CD8-positive, alpha-beta memory T cell (primary cell): Measurements from ENCODE around the gene HSD17B2. TPM values are rescaled to one million over a fixed set of nuclear protein-coding genes. Genes with fewer than 3 reads are reported as not detected.

ENCODE experiments used
- CTCF ChIA-PET: fragments of 350-600 bp; sonication (Branson Sonifier 250); formaldehyde crosslinking; loops from one replicate; lab custom pipeline; 2021; ENCODE audit warnings: antibody characterized with exemption; lab: Charles Lee
- POLR2A ChIA-PET: fragments of 350-600 bp; sonication (Branson Sonifier 250); formaldehyde crosslinking; loops from one replicate; lab custom pipeline; 2021; ENCODE audit warnings: antibody characterized with exemption; lab: Charles Lee
- DNase-seq, 5 donors: peaks; one replicate each; pipeline versions ENCODE4 v3.0.0 to v3.0.0-alpha.2; 2020 to 2022; ENCODE audit warnings: mixed read lengths in 1 of 5
- H3K27ac ChIP-seq: one replicate; pipeline ENCODE4 v1.7.0; 2013; ENCODE audit warnings: low read depth, mild to moderate bottlenecking, low read length, moderate library complexity
- H3K27me3 ChIP-seq: 2 replicates; pipeline ENCODE4 v1.7.0; 2013; ENCODE audit warnings: low read length, mild to moderate bottlenecking; ENCODE audit not compliant: insufficient read depth, poor library complexity, severe bottlenecking
- H3K36me3 ChIP-seq: 2 replicates; pipeline ENCODE4 v1.7.0; 2013; ENCODE audit warnings: mild to moderate bottlenecking, low read length, moderate library complexity; ENCODE audit not compliant: insufficient read depth
- H3K4me1 ChIP-seq: 2 replicates; pipeline ENCODE4 v1.7.0; 2013; ENCODE audit warnings: mild to moderate bottlenecking, low read length, moderate library complexity; ENCODE audit not compliant: insufficient read depth
- H3K4me3 ChIP-seq: 2 replicates; pipeline ENCODE4 v1.7.0; 2013; ENCODE audit warnings: mild to moderate bottlenecking, low read length
- H3K9me3 ChIP-seq: 2 replicates; pipeline ENCODE4 v1.7.0; 2013; ENCODE audit warnings: mild to moderate bottlenecking, low read length
- H3K27ac Mint-ChIP-seq, 8 donors: one replicate each; pipeline ENCODE4 v1.8.0; 2020 to 2021; ENCODE audit warnings: mixed read lengths in 8 of 8, mild to moderate bottlenecking in 6 of 8, inconsistent platforms in 3 of 8, moderate library complexity in 3 of 8
- H3K27me3 Mint-ChIP-seq, 2 donors: one replicate each; pipeline ENCODE4 v1.8.0; 2020 to 2021; ENCODE audit warnings: mixed read lengths in 2 of 2, mild to moderate bottlenecking in 1 of 2, moderate library complexity in 1 of 2
- H3K36me3 Mint-ChIP-seq, 3 donors: one replicate each; pipeline ENCODE4 v1.8.0; 2020 to 2021; ENCODE audit warnings: mixed read lengths in 3 of 3, inconsistent platforms in 1 of 3, mild to moderate bottlenecking in 1 of 3
- H3K4me1 Mint-ChIP-seq, 3 donors: one replicate each; pipeline ENCODE4 v1.8.0; 2020 to 2021; ENCODE audit warnings: mixed read lengths in 3 of 3, inconsistent platforms in 1 of 3, mild to moderate bottlenecking in 1 of 3
- H3K4me3 Mint-ChIP-seq, 7 donors: one replicate each; pipeline ENCODE4 v1.8.0; 2020 to 2021; ENCODE audit warnings: mixed read lengths in 7 of 7, mild to moderate bottlenecking in 6 of 7, moderate library complexity in 4 of 7, inconsistent platforms in 2 of 7
- H3K9me3 Mint-ChIP-seq, 5 donors: one replicate each; pipeline ENCODE4 v1.8.0; 2020 to 2022; ENCODE audit warnings: mixed read lengths in 5 of 5, mild to moderate bottlenecking in 3 of 5, moderate library complexity in 2 of 5, inconsistent platforms in 1 of 5
- polyA plus RNA-seq: library from polyadenylated mRNA; unstranded; fragments of 300-500 nt; fragmentation: Illumina TruSeq; gene quantifications from one replicate; pipeline ENCODE4 v1.2.3, GENCODE V29; 2021
- total RNA-seq, 2 experiments: library from RNA; stranded (reverse); gene quantifications; one replicate each; pipeline ENCODE4 v1.2.3, GENCODE V29; 2021

Gene HSD17B2
- total and polyA plus RNA-seq, 3 experiments from 2014 or later, result 0.03 TPM; not detected in 2

DNA sequence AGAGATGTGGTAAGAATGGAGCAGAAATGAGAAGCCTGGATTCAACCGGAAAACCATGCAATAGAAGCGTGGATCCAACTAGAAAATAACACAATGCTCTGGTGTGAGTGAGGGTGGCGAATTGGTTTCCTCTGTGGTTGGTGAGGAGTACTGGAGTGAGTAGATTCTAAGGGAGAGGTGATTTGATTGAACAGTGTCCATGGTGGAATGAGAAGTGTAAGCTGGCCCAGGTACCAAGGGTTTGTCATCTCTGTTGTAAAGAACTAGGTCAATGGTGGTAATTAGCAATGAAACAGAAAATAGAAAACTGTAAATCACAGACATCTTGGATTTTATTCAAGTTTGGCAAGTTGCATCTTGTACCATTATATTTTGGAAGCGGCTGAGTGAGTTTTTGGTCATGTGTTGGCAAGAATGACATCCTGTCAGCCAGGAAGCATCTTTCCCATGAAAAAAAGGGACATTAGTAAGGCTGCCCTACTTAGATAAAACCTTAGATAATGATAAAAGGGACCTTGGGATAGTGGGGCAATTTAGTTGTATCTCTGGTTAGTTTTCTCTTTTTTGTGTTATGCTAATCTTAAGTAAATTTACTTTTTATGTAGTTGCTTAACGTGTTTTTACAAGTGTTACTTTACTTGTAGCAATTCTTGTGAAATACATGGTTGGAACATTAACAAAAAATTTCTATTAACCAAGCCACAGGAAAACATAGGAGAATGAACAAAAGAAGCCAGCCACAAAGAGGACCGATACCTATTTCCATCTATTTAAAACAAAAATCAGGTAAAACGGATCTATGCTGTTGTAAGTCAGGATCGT is 20.9 kb downstream of the HSD17B2 start:
- Histone ChIP-seq H3K27ac (no peak overlapping the region), H3K4me1 (no peaks in the 10 kb centered on the region), H3K4me3 (no peak overlapping the region), H3K27me3 (no peaks in the 10 kb centered on the region), H3K9me3 (no peaks in the 10 kb centered on the region), H3K36me3 (no peaks in the 10 kb centered on the region)
- Mint-ChIP-seq H3K4me3 (no peak overlapping the region), H3K36me3 (peaks cover 0 to 2% (median 0%) of the 10 kb centered on the region in 3 donors), H3K27ac (no peak overlapping the region), H3K9me3 (no peaks in the 10 kb centered on the region), H3K27me3 (peaks cover 10 to 21% of the 10 kb centered on the region in 2 donors), H3K4me1 (no peaks in the 10 kb centered on the region)
- DNase-seq, result no peak
- ChIA-PET CTCF (no interaction called here), POLR2A (no interaction called here)

DNA sequence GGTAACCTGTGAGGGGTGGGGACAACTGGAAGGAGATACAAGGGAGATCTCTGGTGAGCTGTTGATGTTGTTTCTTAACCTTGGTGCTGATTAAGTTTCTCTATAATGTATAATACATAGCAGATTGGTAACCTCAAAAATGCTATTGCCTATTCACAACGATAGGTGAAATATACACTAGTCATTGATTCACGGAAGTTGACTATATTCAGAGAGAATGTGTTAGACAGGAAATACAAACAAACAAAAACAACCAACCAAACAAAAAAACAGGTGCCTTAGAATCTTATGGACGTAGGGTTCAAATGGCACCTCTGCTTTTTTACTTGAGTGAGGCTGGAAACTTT is 21.5 kb downstream of the HSD17B2 start:
- Mint-ChIP-seq H3K27me3 (peaks cover 11 to 21% of the 10 kb centered on the region in 2 donors), H3K4me3 (no peak overlapping the region), H3K9me3 (no peaks in the 10 kb centered on the region), H3K36me3 (peaks cover 0 to 2% (median 0%) of the 10 kb centered on the region in 3 donors), H3K4me1 (no peaks in the 10 kb centered on the region), H3K27ac (no peak overlapping the region)
- Histone ChIP-seq H3K27me3 (no peaks in the 10 kb centered on the region), H3K4me3 (no peak overlapping the region), H3K4me1 (no peaks in the 10 kb centered on the region), H3K36me3 (no peaks in the 10 kb centered on the region), H3K9me3 (no peaks in the 10 kb centered on the region), H3K27ac (no peak overlapping the region)
- ChIA-PET CTCF (no interaction called here), POLR2A (no interaction called here)
- DNase-seq, result no peak

DNA sequence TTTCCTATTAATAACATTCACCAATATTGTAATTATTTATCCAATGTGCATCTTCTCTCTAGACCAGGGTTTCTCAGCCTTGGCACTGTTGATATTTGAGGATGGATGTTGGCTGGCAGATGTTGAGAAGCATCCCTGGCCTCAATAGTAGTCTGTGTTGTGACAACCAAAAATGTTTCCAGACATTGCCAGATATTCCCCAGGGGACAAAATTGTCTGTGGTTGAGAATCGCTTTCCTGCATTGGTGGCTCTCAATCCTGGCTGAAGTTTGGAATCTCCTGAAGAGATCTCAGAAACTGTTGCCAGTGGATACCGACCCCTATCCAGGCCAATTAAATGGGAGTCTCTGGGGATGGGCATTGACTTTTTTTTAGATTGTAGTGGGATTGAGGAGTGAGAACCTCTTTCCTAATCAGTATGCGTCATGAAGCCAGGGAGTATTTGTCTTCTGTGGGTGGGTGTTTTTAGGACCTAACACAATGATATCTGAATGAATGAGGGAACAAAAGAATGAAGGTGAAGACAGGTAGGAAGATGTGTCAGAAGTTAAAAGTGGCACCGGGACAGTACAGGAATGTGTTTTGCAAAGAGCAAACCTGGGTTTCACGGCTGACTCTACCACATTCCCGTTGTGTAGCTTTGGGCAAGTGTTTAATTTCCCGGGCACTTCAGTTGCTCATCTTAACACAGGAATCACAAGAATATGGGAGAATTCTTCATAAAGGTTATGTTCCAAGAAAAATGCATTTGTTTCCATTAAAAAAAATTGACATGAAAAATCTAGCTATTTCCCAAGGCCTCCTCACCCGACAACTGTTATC is 24.3 kb downstream of the HSD17B2 start:
- no peaks in the 10 kb centered on the region for H3K9me3 Mint-ChIP-seq
- H3K27ac ChIP-seq, result no peak overlapping the region
- H3K36me3 ChIP-seq, result no peaks in the 10 kb centered on the region
- no peak overlapping the region for H3K27ac Mint-ChIP-seq
- no peaks in the 10 kb centered on the region for H3K4me1 Mint-ChIP-seq
- H3K4me3 Mint-ChIP-seq, result no peak overlapping the region
- POLR2A ChIA-PET, result no interaction called here
- peaks cover 9 to 24% of the 10 kb centered on the region in 2 donors for H3K27me3 Mint-ChIP-seq
- no peaks in the 10 kb centered on the region for H3K27me3 ChIP-seq
- H3K9me3 ChIP-seq, result no peaks in the 10 kb centered on the region
- DNase-seq, result no peak
- H3K4me3 ChIP-seq, result no peak overlapping the region
- CTCF ChIA-PET, result no interaction called here
- no peaks in the 10 kb centered on the region for H3K4me1 ChIP-seq
- H3K36me3 Mint-ChIP-seq, result peaks cover 0 to 2% (median 0%) of the 10 kb centered on the region in 3 donors

DNA sequence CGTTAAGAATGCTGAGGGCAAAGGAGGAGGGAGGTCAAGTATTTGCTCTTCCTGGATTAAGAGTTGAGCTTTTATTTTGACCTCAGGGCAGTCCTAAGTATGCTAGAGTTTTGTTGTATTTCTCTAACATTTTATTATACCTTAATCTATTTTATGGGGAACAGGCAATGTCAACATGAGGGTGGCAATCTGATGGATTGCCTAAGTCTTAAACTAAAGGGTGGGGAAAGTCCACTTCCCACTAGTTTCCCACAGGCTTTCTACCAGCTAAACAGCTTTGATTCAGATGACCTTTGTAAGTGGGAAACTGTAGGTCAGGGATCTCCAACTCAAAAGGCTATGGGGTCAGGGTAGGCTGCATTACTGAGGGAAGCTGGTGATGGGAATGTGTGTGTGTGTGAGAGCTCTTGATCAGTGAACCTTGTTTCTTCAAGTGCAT is 24.9 kb downstream of the HSD17B2 start:
- H3K4me1 ChIP-seq, result no peaks in the 10 kb centered on the region
- Mint-ChIP-seq H3K36me3 (peaks cover 0 to 2% (median 0%) of the 10 kb centered on the region in 3 donors), H3K4me1 (no peaks in the 10 kb centered on the region), H3K9me3 (no peaks in the 10 kb centered on the region), H3K27me3 (peaks cover 13 to 24% of the 10 kb centered on the region in 2 donors), H3K4me3 (no peak overlapping the region), H3K27ac (no peak overlapping the region)
- DNase-seq, result no peak
- H3K9me3 ChIP-seq, result no peaks in the 10 kb centered on the region
- no peaks in the 10 kb centered on the region for H3K27me3 ChIP-seq
- CTCF ChIA-PET, result interaction anchor here (0.9 kb wide), 1 partner anchor 15 kb away, joined by 4 read pairs; no protein-coding TSS in a partner anchor
- POLR2A ChIA-PET, result no interaction called here
- H3K4me3 ChIP-seq, result no peak overlapping the region
- H3K27ac ChIP-seq, result no peak overlapping the region
- H3K36me3 ChIP-seq, result no peaks in the 10 kb centered on the region

DNA sequence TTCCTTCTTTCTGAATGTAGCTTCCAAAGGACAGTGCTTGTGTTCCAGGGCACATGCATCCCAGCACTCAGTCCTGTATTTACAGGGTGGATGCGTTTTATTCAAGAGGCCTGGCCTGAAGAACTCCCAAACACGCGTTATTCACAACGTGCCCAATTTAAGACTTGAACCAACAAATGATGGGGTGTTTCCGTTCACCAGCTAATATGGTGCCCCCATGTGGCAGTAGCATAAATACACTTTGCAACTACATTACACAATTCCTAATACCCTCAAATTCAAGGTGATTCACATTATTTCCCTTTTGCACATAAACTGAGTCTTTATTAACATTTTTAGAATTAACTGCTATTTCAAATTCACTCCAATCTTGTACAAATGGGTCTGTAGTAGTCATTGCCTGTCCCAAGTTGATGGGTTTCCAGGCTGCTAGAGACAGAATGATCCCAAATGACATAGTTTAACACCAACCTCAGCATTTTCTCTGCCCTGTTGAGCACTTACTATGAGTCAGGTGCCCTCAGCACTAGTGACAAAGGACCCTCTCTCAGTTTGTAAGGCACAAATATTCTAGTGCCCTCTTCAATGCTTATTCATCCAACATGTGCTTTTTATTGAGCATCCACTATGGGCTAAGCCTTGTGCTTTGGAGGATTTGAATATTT is 26.9 kb downstream of the HSD17B2 start:
- peaks cover 0 to 2% (median 0%) of the 10 kb centered on the region in 3 donors for H3K36me3 Mint-ChIP-seq
- POLR2A ChIA-PET, result no interaction called here
- Histone ChIP-seq H3K4me1 (no peaks in the 10 kb centered on the region), H3K4me3 (no peak overlapping the region), H3K9me3 (no peaks in the 10 kb centered on the region), H3K27me3 (no peaks in the 10 kb centered on the region), H3K36me3 (no peaks in the 10 kb centered on the region), H3K27ac (no peak overlapping the region)
- peaks cover 12 to 24% of the 10 kb centered on the region in 2 donors for H3K27me3 Mint-ChIP-seq
- no peak for DNase-seq
- CTCF ChIA-PET, result interaction anchor here (1.2 kb wide), 1 partner anchor 12 kb away, joined by 5 read pairs; no protein-coding TSS in a partner anchor
- no peak overlapping the region for H3K27ac Mint-ChIP-seq
- no peaks in the 10 kb centered on the region for H3K9me3 Mint-ChIP-seq
- H3K4me3 Mint-ChIP-seq, result no peak overlapping the region
- H3K4me1 Mint-ChIP-seq, result no peaks in the 10 kb centered on the region

DNA sequence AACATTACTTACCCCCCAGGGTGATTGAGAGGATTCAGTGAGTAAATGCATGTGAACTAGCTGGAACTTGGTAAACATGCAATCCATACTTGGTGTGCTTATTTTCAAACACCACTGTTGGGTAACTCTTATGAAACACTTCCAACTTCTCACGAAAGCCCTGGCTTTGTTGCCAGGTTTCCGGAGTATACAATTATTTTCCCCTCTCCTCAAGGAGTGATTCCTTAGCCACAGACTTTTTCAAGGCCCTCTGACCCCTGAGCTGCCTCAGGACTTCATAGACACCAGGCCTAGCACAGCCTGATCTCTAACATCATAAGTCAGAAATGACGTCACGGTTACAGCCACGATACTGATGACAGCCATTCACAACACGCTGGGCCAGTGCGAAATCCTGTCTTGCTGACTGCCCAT is 27.6 kb downstream of the HSD17B2 start:
- POLR2A ChIA-PET, result no interaction called here
- H3K27me3 Mint-ChIP-seq, result peaks cover 12 to 21% of the 10 kb centered on the region in 2 donors
- H3K9me3 ChIP-seq, result no peaks in the 10 kb centered on the region
- no peaks in the 10 kb centered on the region for H3K27me3 ChIP-seq
- CTCF ChIA-PET, result no interaction called here
- H3K4me1 ChIP-seq, result no peaks in the 10 kb centered on the region
- H3K36me3 Mint-ChIP-seq, result peaks cover 0 to 2% (median 0%) of the 10 kb centered on the region in 3 donors
- no peak overlapping the region for H3K27ac Mint-ChIP-seq
- H3K27ac ChIP-seq, result no peak overlapping the region
- H3K9me3 Mint-ChIP-seq, result no peaks in the 10 kb centered on the region
- no peak overlapping the region for H3K4me3 Mint-ChIP-seq
- H3K4me1 Mint-ChIP-seq, result no peaks in the 10 kb centered on the region
- H3K36me3 ChIP-seq, result no peaks in the 10 kb centered on the region
- H3K4me3 ChIP-seq, result no peak overlapping the region
- no peak for DNase-seq

DNA sequence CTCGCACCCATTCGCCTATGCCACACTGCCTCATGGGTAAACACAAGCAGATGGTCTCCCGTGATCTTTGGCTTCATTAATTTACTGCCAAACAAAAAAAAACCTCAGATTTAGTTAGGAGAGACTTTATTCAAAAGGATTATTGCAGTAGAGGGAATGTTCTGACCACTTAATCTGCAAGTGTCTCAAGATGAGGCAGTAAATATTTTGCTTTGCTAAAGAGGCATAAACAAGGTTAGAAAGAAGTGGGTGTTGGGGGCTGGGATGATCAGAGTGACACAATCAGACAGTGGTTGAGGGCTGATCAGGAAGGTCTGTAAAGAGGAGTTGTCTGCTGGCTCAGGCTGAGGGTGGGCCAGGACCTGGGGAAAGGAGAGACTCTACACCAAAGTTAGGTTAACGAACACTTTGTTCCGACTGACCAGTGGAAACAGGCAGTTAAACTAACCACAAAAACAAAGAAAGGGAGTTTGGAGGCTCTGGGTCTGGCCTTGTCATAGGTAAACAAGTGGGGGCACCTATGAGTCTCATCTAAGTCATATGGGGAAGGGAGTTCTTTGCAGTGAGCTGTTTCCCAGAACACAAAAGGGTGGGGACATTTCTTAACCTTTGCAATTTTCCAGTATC is 28.5 kb downstream of the HSD17B2 start:
- H3K4me3 ChIP-seq, result no peak overlapping the region
- peaks cover 0 to 2% (median 0%) of the 10 kb centered on the region in 3 donors for H3K36me3 Mint-ChIP-seq
- DNase-seq, result no peak
- H3K4me1 ChIP-seq, result no peaks in the 10 kb centered on the region
- no peak overlapping the region for H3K27ac ChIP-seq
- H3K36me3 ChIP-seq, result no peaks in the 10 kb centered on the region
- no peaks in the 10 kb centered on the region for H3K27me3 ChIP-seq
- POLR2A ChIA-PET, result no interaction called here
- H3K9me3 ChIP-seq, result no peaks in the 10 kb centered on the region
- no peak overlapping the region for H3K27ac Mint-ChIP-seq
- no peak overlapping the region for H3K4me3 Mint-ChIP-seq
- CTCF ChIA-PET, result no interaction called here
- H3K4me1 Mint-ChIP-seq, result no peaks in the 10 kb centered on the region
- peaks cover 10 to 23% of the 10 kb centered on the region in 2 donors for H3K27me3 Mint-ChIP-seq
- no peaks in the 10 kb centered on the region for H3K9me3 Mint-ChIP-seq
